Right lobe of liver (tissue), 6 donors: ENCODE measurements around the gene CCDC158. TPM values are rescaled to one million over a fixed set of nuclear protein-coding genes. Genes with fewer than 3 reads are reported as not detected.

ENCODE experiments used
- ATAC-seq, 4 donors: fragments of 200-7000 bp; cut with Tn5 transposase; one replicate each; pipeline ENCODE4 v1.9.1; 2020; ENCODE audit warnings: mild to moderate bottlenecking in 4 of 4, moderate library complexity in 4 of 4
- DNase-seq, 3 donors: peaks; one replicate each; pipeline ENCODE4 v3.0.0-alpha.2; 2020
- H3K27ac ChIP-seq, 3 donors: fragments of 200-600 bp; one replicate each; pipeline ENCODE4 v1.8.0; 2022
- H3K27me3 ChIP-seq, 2 donors: fragments of 200-600 bp; one replicate each; pipeline ENCODE4 v1.8.0; 2022
- H3K36me3 ChIP-seq, 4 donors: fragments of 200-600 bp; sonication (generic) in 1 of 4; one replicate each; pipeline versions ENCODE4 v1.5.1 to v1.8.0; 2017 to 2022; ENCODE audit warnings: control low read depth in 1 of 4
- H3K4me1 ChIP-seq, 4 donors: fragments of 200-600 bp; sonication (generic) in 1 of 4; one replicate each; pipeline versions ENCODE4 v1.5.1 to v1.8.0; 2017 to 2022; ENCODE audit warnings: control low read depth in 1 of 4
- H3K4me3 ChIP-seq, 3 donors: fragments of 200-600 bp; one replicate each; pipeline ENCODE4 v1.8.0; 2022
- H3K9me3 ChIP-seq, 4 donors: fragments of 200-600 bp; sonication (generic) in 1 of 4; one replicate each; pipeline versions ENCODE4 v1.5.1 to v1.8.0; 2017 to 2022; ENCODE audit warnings: control low read depth in 1 of 4
- CTCF ChIP-seq, 4 donors: fragments of 200-600 bp in 3 of 4; fragments of 450-650 bp in 1 of 4; IDR thresholded peaks; one replicate each; pipeline versions ENCODE4 v1.5.1 to v1.8.0; 2016 to 2022; ENCODE audit warnings: antibody characterized with exemption in 4 of 4, mild to moderate bottlenecking in 2 of 4
- POLR2A ChIP-seq: fragments of 450-650 bp; IDR thresholded peaks from one replicate; pipeline ENCODE4 v1.6.1; 2017; ENCODE audit warnings: antibody characterized with exemption, mild to moderate bottlenecking
- WGBS: methylation state at CpG from one replicate; pipeline ENCODE4 v1.1.6; 2018; ENCODE audit warnings: low coverage, low lambda C conversion rate; ENCODE audit not compliant: insufficient coverage; ENCODE audit errors: missing lambda C conversion rate; 5-methylcytosine and 5-hydroxymethylcytosine counted together
- intact Hi-C, 2 donors: fragments of 100-400 bp; cut with DNase I; formaldehyde crosslinking; loops; one replicate each; pipeline versions ENCODE4 v1.11.2 to v1.14.1; 2022
- total RNA-seq, 6 experiments: library from RNA; depleted of rRNA in 2 of 6; stranded (reverse); fragments of >200 nt in 2 of 6; fragmentation: NEBNext Ultra II Directional in 3 of 6; extraction: Animal tissue kit (Norgen Biotek cat#: 25700) in 3 of 6; gene quantifications; one replicate each; pipeline versions ENCODE4 v1.1.0 to v1.2.4, GENCODE V29; 2016 to 2023
- donor health status: DM: no; HTN: yes; CAD: no.
- donor health status: DM: no; HTN: no; CAD: no.
- donor health status: DM: no; HTN: no; CAD: no.
- donor health status: DM: no; HTN: yes; CAD: no.
- donor health status: DM: no; HTN: yes; CAD: no.

The CCDC158 gene
- total RNA-seq, 6 experiments from 2014 or later: 0.51 to 2.9 (median 1.3) TPM

- 33% methylated on average over 2 of the region's 2 CpGs for WGBS
- intact Hi-C loops: no loop called here
- Histone ChIP-seq H3K36me3 (no peaks in the 10 kb centered on the region), H3K27me3 (no peaks in the 10 kb centered on the region), H3K4me1 (peaks cover 0 to 3% (median 0%) of the 10 kb centered on the region in 4 donors), H3K4me3 (no peak overlapping the region), H3K27ac (no peak overlapping the region), H3K9me3 (no peaks in the 10 kb centered on the region)
- TF ChIP-seq CTCF (IDR thresholded peaks at IDR 0.05) (no peak), POLR2A (no peak)
- DNase-seq (no peak), ATAC-seq (no peak)
Observed at GRCh38 chr4:76339364-76339763, 81.6 kb downstream of the CCDC158 start.

GRCh38 chr4:76334885-76335284 is 86.1 kb downstream of the CCDC158 start:
- Histone ChIP-seq H3K27ac (no peak overlapping the region), H3K9me3 (no peaks in the 10 kb centered on the region), H3K4me3 (no peak overlapping the region), H3K36me3 (no peaks in the 10 kb centered on the region), H3K27me3 (no peaks in the 10 kb centered on the region), H3K4me1 (no peaks in the 10 kb centered on the region)
- WGBS: 83% methylated on average over 3 of the region's 3 CpGs
- intact Hi-C loops: no loop called here
- DNase-seq (no peak), ATAC-seq (no peak)
- TF ChIP-seq CTCF (IDR thresholded peaks at IDR 0.05): no peak
- TF ChIP-seq POLR2A: no peak

GRCh38 chr4:76326515-76326914 is 94.4 kb downstream of the CCDC158 start:
- Histone ChIP-seq H3K9me3 (peaks cover 0 to 12% (median 6%) of the 10 kb centered on the region in 4 donors), H3K27ac (no peak overlapping the region), H3K27me3 (no peaks in the 10 kb centered on the region), H3K36me3 (no peaks in the 10 kb centered on the region), H3K4me1 (no peaks in the 10 kb centered on the region), H3K4me3 (no peak overlapping the region)
- TF ChIP-seq POLR2A (no peak), CTCF (IDR thresholded peaks at IDR 0.05) (no peak)
- intact Hi-C loops: no loop called here
- no peak for DNase-seq
- ATAC-seq: no peak

DNA sequence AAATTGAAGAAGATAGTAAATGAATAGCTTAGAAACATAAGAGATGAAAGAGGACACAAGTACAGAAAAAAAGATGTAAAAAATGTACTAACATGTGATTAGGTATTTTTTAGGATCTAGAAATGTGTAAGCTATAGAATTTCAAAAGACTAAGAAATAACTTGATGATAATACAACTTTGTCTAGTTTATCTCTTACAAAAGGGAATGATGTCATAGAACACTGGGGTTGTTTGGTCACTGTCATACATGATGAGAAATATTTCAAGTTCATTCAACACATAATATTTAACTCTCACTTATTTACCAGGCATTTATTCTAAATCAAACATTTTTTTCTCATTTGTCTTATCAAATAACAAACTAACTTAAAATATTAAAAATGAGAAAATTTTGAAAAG is 95.9 kb downstream of the CCDC158 start:
- DNase-seq (no peak), ATAC-seq (no peak)
- H3K4me3 ChIP-seq: no peak overlapping the region
- no peak overlapping the region for H3K27ac ChIP-seq
- intact Hi-C loops: no loop called here
- no peaks in the 10 kb centered on the region for H3K36me3 ChIP-seq
- no peaks in the 10 kb centered on the region for H3K27me3 ChIP-seq
- peaks cover 0 to 12% (median 6%) of the 10 kb centered on the region in 4 donors for H3K9me3 ChIP-seq
- H3K4me1 ChIP-seq: no peaks in the 10 kb centered on the region
- TF ChIP-seq POLR2A (no peak), CTCF (IDR thresholded peaks at IDR 0.05) (no peak)

DNA sequence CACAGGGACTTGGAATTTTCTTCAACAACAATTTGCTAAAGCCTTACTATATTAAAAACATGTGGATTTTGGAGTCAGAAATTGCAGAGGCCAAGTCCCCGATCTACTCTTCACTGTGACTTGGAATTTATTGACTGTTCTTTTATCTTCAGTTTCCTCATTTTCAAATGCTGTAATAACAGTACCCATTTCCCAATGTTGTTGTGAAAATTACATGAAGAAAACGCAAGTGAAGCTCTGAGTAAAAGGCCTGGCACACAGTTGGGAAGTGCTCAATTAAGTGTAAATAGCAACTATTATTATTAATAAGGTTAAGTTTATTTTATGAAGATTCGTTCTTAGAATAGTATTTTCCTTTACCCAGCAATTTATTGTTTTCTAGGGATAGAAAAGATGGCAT is 98.7 kb downstream of the CCDC158 start:
- peaks cover 0 to 12% (median 6%) of the 10 kb centered on the region in 4 donors for H3K9me3 ChIP-seq

More for the DNA sequence above, 98.7 kb downstream of the CCDC158 start:
- Histone ChIP-seq H3K27me3 (no peaks in the 10 kb centered on the region), H3K27ac (no peak overlapping the region), H3K36me3 (no peaks in the 10 kb centered on the region), H3K4me1 (no peaks in the 10 kb centered on the region), H3K4me3 (no peak overlapping the region)
- ATAC-seq (no peak), DNase-seq (no peak)
- 64% methylated on average over 3 of the region's 3 CpGs for WGBS
- TF ChIP-seq POLR2A (no peak), CTCF (IDR thresholded peaks at IDR 0.05) (no peak)
- intact Hi-C loops: no loop called here
